GM18508 (cell line): ENCODE data around the gene HOXD8.
A peak's percentile ranks its signal among the peaks of the same experiment; 100 is the strongest.

Source experiments
- ATAC-seq: cut with Tn5 transposase; IDR thresholded peaks from one replicate; pipeline ENCODE4 v1.9.1; 2021; ENCODE audit warnings: moderate number of reproducible peaks; ENCODE audit not compliant: insufficient read depth, unreplicated experiment

The HOXD8 gene

DNA sequence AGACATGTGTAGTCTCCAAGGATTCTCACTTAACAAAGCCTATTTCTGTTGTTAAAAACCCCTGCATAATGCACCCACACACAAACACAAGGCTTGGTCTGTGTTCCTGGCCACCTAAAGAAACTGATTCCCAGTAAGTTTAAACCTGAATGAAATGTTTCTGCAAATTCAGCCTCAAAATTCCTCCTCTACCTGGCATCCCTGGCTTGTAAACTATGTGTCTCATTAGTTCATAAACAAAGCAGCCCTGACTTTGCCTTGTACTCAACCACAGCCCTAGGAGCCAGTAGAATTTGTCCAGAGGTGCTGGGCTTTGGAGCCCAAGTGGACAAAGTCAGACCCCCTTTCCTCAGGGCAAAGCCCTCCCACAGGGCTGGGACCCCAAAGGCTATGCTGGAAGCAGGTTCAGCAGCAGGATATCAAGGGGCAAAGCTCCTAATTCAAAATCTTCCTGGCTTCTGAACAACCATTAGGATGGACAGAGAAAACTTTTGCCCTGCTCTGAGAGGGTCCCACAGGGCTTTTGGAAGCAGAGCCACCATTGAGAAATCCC lies 39.6 kb upstream of the HOXD8 start:
- ATAC-seq = no peak

DNA sequence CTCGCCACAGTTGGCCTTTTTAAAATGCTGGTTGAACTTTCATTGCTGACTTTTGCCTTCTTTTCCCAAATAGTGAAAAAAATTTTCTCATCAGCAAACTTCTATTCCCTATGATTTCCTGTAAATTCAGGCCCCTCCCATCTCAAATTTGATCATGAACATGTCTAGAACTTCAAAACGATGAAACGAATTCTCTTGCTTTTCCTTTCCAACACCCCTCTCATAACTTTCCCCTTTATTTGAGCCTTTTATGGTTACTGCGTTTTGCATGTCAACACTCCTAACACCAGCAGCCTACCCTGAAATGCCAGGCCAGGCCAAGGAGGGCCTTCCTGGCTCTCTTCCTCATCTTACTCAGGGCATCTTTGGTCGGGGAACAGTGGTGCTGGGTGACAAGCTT lies 38.6 kb upstream of the HOXD8 start:
- ATAC-seq = no peak

DNA sequence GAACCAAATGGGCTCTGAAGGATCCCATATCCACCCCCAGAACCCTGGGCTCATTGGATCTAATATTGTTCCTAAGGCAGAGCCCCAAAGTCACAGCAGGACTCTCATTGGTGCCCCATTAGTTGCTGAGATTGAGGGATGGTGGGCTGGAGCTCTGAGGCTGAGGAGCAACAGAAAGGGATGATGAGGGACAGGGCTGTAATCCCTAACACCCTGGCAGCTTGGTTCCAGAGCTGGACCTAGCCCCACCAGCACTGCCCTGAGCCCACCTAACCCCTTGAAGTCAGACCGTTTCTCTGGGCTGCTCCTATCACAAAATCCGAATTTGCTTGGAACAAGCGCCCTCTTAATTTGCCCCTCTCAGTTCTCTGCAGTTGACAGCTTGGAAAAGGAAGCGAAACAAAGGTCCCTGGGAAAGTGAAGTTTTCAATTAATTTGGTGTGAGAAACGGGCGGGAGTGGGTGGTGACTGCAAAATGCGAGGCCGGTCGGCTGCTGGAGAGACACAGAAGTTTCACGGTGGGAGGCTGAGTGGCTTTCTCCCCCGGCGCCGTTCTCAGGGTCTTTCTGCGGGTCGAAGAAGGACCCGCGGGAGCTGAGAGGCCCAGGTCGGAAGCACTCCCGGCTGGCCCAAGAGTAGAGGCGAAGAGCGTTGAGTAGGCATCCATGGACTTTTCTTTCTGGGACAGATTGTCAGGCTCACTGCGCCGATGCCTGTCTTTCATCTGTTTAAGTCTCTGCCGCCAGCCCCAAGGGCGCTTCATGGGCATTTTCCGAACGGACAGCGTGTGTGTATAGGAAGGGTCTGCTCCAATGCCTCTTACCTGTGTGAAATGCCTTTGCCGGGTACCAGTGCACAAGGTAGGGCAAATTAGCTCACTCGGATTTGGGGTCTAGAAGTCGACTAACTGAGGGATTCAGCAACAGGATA lies 37.9 kb upstream of the HOXD8 start:
- ATAC-seq = no peak

DNA sequence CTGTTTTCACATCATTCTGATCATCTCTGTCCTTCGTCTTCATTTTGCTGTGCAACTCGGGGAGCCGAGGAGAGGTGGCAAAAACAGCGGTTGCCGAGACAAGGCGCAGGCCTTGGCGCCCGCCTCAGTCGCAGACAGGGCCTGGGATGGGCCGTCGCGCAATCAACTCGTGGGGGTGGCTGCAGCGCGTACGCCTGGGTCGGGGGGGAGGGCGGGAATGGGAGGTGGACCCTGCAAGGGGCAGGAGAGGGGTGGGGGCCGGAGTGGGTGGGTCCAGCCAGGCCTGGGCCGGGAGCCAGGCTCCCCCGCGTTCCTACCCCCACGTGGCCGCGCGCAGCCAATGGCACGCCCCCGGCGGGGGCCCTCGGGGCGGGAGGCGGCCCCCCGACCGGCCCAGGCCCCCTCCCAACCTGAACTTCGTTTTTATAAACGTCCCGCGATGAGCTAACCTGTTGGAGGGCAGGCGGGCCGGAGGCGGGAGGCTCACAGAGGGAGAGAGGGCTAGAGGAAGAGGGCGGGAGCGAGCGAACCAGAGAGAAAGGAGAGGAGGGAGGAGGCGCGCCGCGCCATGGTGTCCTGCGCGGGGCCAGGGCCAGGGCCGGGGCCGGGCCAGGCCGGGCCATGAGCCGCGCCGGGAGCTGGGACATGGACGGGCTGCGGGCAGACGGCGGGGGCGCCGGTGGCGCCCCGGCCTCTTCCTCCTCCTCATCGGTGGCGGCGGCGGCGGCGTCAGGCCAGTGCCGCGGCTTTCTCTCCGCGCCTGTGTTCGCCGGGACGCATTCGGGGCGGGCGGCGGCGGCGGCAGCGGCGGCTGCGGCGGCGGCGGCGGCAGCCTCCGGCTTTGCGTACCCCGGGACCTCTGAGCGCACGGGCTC lies 37.0 kb upstream of the HOXD8 start, which contains the start of gene HOXD13:
Gene HOXD13 (plus strand): TSS at position 452 of the 875 bp plus-strand sequence. CDS start 170 bp downstream, at position 622.
- no peak for ATAC-seq

DNA sequence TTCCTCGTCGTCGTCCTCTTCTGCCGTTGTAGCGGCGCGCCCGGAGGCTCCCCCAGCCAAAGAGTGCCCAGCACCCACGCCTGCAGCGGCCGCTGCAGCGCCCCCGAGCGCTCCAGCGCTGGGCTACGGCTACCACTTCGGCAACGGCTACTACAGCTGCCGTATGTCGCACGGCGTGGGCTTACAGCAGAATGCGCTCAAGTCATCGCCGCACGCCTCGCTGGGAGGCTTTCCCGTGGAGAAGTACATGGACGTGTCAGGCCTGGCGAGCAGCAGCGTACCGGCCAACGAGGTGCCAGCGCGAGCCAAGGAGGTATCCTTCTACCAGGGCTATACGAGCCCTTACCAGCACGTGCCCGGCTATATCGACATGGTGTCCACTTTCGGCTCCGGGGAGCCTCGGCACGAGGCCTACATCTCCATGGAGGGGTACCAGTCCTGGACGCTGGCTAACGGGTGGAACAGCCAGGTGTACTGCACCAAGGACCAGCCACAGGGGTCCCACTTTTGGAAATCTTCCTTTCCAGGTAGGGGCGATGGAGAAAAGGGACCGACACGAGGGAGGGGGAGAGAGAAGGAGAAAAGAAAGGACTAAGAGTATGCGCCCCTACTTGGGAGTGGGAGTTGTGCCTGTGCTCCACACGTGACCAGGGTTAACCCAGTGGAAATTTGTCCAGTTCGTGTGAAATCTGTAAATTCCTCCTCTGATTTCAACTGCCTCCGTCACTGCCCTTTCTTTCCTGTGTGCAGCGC lies 36.2 kb upstream of the HOXD8 start:
- no peak for ATAC-seq

DNA sequence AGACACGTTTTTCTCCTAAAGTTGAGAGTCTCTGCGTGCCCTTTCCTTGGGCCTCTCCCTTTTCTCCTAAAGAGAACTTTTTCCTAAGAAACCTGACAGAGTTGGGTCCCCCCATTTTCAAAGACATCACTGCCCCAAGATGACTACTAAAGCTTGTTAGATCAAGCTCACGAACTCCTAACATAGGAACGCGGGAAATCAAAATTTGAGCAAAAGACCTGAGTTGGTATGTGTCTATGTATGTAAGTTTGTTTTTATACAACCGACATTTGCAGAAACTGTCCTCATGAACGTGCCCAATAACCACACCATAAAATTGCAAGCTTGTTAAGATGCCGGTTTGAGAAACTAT lies 35.6 kb upstream of the HOXD8 start:
- ATAC-seq = no peak

DNA sequence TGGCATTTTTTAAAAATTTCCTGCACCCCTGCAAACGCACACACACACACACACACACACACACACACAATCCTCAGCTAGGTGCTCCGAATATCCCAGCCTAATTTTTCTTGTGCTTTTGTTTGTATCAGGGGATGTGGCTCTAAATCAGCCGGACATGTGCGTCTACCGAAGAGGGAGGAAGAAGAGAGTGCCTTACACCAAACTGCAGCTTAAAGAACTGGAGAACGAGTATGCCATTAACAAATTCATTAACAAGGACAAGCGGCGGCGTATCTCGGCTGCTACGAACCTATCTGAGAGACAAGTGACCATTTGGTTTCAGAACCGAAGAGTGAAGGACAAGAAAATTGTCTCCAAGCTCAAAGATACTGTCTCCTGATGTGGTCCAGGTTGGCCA lies 35.2 kb upstream of the HOXD8 start:
- ATAC-seq = no peak

DNA sequence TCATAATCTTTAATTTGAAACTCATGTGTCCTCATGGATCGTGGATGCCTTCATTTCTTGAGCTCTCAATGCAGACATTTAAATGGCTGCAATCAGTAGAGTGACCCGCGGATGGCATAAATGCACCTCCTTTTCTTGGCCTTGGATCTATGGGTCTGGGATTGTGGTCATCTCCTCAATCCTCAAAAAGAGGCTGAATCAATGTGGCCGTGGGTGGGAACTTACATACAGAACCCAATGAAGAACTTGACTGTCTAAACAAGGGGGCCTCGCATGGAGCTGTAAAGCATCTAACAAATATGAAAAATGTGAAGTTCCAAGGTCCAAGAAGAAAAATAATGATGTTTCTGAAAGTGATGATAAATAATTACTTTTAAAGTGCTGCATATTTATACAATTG lies 34.1 kb upstream of the HOXD8 start:
- ATAC-seq = no peak

DNA sequence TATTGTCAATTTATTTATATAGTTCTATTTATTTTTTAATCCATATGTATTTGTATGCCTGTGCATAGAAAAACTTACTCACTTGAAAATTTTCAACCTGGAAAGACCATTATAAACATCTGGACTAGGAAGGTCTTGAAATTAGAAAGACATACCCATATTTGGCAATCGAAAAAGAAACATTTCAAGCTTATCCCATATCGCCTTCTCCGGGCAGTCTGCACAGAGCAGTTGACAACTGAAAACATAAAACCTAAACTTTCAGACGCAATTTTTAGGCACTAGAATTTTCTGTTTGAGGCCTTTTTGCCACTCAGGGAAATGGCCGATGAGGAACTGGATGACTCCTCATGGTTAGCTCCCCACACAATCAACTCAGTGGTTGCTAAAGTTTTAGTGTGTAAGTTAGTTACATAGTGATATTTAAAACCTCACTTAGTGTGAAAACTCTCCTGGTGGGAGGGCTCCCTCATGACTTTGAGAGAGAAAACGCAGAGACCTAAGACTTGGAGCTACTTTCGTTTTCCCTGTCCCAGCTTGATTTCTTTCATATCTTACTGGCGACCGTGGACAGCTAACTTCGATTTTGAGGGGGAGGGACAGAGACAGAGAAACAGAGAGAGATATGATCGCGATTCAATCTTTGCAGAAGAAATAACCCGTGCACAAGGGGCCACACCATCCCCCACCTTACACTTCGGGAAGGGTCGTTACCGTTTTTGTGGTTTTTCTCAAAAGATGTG lies 33.1 kb upstream of the HOXD8 start:
- ATAC-seq = no peak

DNA sequence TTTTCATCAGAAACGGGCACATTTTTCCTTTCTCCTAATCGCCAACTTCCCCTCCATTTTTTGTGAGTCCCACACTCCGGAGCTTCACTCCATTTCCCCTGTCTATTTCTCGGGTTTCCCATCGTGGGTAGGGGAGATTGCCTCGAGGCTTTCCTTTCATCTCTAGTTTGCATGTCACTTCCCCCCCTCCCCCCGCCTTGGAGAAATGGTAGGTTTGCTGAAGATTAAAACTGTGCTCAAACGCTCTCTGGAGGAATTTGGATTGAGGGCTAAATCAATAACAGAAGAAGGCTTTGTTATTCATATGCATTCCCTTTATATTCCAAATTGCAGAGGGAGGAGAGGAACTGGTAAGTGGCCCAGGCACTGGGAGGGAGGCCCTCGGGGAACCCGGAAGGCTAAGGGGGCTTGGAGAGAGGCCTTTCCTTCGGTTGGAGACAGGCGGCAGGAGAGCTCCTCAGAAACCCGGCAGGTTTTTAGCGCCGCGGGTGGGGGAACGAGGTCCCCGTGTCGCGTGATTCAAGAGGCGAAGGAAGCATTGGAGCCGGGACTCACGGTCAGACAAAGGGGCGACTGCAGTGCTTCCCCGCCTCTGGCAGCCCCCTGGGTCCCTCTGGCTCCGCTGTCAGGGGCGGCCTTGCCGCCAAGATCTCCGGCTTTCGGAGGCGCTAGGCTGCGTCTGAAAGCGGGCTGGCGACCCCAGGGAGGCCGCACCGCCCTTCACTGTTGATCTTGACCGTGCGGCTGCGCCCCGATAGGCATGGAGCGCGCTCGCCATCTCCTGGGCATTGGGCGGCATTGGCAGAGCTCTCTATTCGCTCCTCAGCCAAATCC lies 32.3 kb upstream of the HOXD8 start:
- ATAC-seq = peak; percentile 65

DNA sequence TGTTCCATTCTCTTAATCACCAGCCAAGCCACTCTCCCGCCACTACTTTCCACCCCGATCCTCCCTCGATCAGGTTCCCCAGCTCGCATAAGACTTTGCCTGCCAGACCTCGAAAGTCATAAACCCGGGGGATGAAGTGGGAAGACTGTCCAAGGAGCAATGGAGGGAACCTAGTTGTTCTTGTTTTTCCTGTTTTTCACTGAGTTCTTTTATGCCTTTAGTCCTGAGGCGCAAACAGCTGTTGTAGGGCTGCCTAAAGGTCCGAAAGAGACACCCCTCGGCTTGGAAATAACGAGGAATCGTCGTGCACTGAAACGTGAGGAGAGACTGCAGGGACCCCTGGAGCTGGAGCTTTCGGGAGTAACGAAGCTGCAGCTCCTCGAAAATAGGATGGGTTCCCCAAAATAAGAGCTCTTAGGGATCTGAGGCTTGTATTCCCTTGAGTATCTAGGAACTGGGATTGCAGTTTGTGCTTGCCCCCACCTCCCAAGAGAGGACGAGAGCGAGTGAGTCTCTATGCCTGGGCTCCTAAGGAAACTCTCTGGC lies 31.6 kb upstream of the HOXD8 start:
- no peak for ATAC-seq

DNA sequence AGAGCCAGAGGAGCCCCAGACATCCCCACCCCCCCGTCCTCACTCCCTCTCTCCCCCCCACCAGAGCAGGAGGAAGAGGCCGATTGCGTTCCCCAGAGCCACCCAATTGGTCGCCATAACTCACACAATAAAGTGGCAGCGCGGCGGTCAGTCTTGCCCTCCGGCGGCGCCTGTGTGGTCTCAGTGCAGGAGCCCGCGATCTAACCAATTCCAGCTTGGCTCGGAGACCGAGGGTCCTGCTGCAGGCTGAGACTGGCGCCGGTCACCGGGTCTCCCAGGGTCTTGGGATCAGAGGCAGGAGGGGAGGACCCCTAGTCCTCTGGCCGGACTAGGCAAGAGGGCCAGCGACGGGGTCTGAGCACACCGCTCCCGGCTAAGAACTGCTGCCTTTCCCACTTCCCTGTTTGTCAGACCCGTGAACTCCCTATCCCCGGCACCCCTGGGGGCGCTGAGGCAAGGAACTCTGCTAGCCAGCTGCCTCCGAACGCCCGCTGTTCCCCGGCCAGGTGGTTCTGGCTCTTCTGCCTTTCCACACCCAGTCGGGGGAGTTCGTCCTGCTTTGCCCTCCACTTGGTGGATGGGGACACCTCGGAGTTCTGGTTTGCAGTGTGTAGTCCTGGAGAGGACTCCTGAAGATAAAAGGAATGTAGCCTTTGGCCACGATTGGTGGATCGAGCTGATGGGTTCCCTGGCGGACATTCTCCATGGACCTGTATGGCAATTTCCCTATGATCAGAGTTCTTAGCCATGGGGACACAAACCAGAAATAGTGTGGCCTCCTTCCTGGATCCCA lies 30.9 kb upstream of the HOXD8 start:
- no peak for ATAC-seq

DNA sequence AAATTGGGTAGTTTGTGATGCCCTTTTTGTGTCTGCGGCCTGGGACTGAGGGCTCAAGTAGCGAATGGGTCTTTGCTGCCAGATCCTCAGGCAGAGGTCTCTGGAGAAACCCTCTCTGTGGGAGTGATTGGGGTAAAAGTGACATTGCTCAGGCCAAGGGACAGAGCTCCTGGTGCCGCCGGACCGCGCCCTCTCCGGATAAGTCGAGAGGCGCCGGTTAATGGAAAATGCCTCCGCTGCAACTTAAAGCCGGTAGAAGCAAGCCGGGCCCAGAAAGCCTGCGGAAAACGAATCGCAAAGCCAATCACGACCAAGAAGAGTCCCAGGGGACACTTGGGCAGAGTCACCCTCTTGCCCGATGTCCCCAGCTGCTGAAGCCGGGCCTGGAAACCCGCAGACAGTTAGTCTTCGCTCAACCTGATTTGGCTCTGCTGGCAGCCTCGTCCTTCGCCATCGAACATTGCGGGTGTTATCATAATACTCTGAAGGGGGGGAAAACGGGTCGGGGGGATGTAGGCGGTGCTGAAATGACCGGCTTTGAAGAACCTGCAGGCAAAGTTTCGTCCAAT lies 30.3 kb upstream of the HOXD8 start:
- no peak for ATAC-seq

DNA sequence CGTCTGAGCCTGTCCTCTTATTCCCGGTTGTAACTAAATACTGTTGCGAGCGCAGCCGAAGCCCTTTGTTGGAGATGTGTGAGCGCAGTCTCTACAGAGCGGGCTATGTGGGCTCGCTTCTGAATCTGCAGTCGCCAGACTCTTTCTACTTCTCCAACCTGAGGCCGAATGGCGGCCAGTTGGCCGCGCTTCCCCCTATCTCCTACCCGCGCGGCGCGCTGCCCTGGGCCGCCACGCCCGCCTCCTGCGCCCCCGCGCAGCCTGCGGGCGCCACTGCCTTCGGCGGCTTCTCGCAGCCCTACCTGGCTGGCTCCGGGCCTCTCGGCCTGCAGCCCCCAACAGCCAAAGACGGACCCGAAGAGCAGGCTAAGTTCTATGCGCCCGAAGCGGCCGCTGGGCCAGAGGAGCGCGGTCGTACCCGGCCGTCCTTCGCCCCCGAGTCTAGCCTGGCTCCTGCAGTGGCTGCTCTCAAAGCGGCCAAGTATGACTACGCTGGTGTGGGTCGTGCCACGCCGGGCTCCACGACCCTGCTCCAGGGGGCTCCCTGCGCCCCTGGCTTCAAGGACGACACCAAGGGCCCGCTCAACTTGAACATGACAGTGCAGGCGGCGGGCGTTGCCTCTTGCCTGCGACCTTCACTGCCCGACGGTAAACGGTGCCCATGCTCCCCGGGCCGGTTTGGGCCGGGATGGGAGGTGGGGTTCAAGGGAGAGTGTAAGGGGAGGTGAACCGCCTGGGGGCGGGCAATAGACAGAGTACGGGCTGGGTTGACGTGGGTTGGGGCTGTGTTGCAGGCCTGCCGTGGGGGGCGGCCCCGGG lies 29.6 kb upstream of the HOXD8 start, which contains the start of gene HOXD12:
Gene HOXD12 (plus strand): TSS at position 68 of the 819 bp plus-strand sequence. CDS start 7 bp downstream, at position 75.
- ATAC-seq = no peak

DNA sequence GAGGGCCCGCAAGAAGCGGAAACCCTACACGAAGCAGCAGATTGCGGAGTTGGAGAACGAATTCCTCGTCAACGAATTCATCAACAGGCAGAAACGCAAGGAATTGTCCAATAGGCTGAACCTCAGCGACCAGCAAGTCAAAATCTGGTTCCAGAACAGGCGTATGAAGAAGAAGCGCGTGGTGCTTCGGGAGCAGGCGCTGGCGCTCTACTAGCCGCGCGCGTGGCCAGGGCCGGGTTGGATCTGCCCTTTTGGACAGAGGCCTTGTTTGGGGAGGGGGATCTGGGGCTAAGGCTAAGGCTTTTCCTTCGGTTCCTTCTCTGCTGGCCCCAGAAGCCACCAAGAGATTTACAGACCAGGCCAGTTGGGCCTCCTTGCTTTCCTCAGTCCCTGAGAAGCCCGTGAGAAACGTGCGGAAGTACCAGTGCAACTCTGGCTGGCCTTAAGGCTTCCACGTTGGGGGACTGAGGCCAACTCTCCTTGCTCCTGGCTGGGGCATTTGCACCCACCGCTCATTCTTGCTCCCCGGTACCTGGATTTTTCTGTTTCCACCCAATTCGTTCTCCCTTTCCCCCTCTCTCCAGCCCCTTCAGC lies 28.9 kb upstream of the HOXD8 start:
- ATAC-seq = no peak

DNA sequence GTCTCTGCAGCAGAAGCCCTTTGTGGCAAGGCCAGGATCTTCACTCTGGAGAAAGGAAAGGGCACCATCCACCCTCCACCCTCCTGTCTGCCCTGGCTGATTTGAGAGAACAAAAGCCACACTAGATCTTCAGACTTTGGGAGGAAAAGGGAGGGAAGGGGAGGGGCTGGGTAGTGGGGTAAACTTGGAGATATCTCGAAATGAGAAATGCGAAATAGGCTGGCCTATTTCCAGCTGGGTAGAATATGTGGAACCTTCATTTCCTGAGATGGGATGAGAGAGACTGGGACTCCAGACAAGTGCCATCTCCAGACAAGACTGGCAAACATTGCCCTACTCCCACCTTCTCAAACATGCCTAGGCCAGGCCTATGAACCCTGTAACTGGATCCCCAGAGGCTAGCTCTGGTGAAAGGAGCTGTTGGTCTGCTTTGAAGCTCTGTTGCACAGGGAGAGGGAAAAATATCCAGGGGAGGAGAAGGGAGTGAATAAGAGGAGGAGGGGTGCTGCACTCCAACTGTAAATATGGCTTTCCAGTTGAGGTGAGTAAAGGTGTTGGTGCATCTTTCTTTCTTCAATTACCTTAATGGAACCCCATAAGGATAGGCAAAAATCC lies 28.2 kb upstream of the HOXD8 start:
- no peak for ATAC-seq
